ENCODE measurements around the gene SLC13A5.

SLC13A5 gene

GRCh38 chr17:6651919-6652452, 61.2 kb downstream of the SLC13A5 start:
- H2BK5ac ChIP-seq (ENCODE audit: low read depth, low read length, poor library complexity) = peak overlapping the region; percentile 24
- peak overlapping the region; percentile 84 for H3K4ac ChIP-seq (ENCODE audit: low read depth, low read length)
- peak overlapping the region; percentile 93 for H4K8ac ChIP-seq (ENCODE audit: low read depth, low read length)
- peak overlapping the region; percentile 90 for H3K4me2 ChIP-seq (ENCODE audit: low read length)
- H2BK12ac ChIP-seq (ENCODE audit: low read length) = peak overlapping the region; percentile 44
- H3K4me3 ChIP-seq (ENCODE audit: low read depth, low read length) = peak overlapping the region; percentile 72
- peak overlapping the region; percentile 71 for H2BK120ac ChIP-seq (ENCODE audit: insufficient read depth, low read length, poor library complexity)
- H3K36me3 ChIP-seq (ENCODE audit: control insufficient read depth in 1 of 2, insufficient read depth in 2 of 2, low read length in 2 of 2) = peaks cover 0 to 6% of the 10 kb centered on the region in 2 experiments
- no peak overlapping the region for H3K23ac ChIP-seq (ENCODE audit: low read length)
- H3K79me2 ChIP-seq (ENCODE audit: control insufficient read depth, insufficient read depth, low read length, poor library complexity) = peaks cover 2% of the 10 kb centered on the region
- H4K91ac ChIP-seq (ENCODE audit: low read depth, low read length) = peak overlapping the region; percentile 94
- no peak overlapping the region for H3K27ac ChIP-seq (ENCODE audit: low read depth, low read length)
- peak overlapping the region; percentile 82 for H3K18ac ChIP-seq (ENCODE audit: low read length)
- H3K79me1 ChIP-seq (ENCODE audit: low read length) = peaks cover 8% of the 10 kb centered on the region
- no CpG with 5 or more reads among the region's 47 CpGs for WGBS (ENCODE audit: extremely low coverage, insufficient coverage, insufficient read length)
- H2AFZ ChIP-seq (ENCODE audit: insufficient read depth, low read length, poor library complexity) = peak overlapping the region; percentile 94
- DNase-seq = peak in 1 of 2 donors; percentile 23
- H3K4me1 ChIP-seq (ENCODE audit: control insufficient read depth in 1 of 2, insufficient read depth in 2 of 2, low read length in 2 of 2) = peaks cover 12 to 19% of the 10 kb centered on the region in 2 experiments
- peak overlapping the region; percentile 91 for H3K14ac ChIP-seq (ENCODE audit: low read length)
- H3K9me3 ChIP-seq (ENCODE audit: insufficient read depth, low read depth, low read length) = peaks cover 2% of the 10 kb centered on the region
- peak overlapping the region; percentile 5 for H3K9ac ChIP-seq (ENCODE audit: low read length)
- peaks cover 17% of the 10 kb centered on the region for H3K27me3 ChIP-seq (ENCODE audit: insufficient read depth, low read length)
- peak overlapping the region; percentile 90 for H2AK5ac ChIP-seq (ENCODE audit: low read length)
- H4K12ac ChIP-seq (ENCODE audit: low read depth, low read length) = peak overlapping the region; percentile 79

- peaks cover 3 to 7% of the 10 kb centered on the region in 2 experiments for H3K36me3 ChIP-seq (ENCODE audit: control insufficient read depth in 1 of 2, insufficient read depth in 2 of 2, low read length in 2 of 2)
- H3K23ac ChIP-seq (ENCODE audit: low read length) = no peak within 1 kb of the TSS
- peak within 1 kb of the TSS; percentile 94 for H4K91ac ChIP-seq (ENCODE audit: low read depth, low read length)
- peak within 1 kb of the TSS; percentile 82 for H3K4me3 ChIP-seq (ENCODE audit: low read depth, low read length)
- peak within 1 kb of the TSS; percentile 71 for H2BK120ac ChIP-seq (ENCODE audit: insufficient read depth, low read length, poor library complexity)
- H3K18ac ChIP-seq (ENCODE audit: low read length) = peak within 1 kb of the TSS; percentile 82
- peak within 1 kb of the TSS; percentile 44 for H2BK12ac ChIP-seq (ENCODE audit: low read length)
- H3K9ac ChIP-seq (ENCODE audit: low read length) = peak within 1 kb of the TSS; percentile 84
- peaks cover 12 to 19% of the 10 kb centered on the region in 2 experiments for H3K4me1 ChIP-seq (ENCODE audit: control insufficient read depth in 1 of 2, insufficient read depth in 2 of 2, low read length in 2 of 2)
- peak within 1 kb of the TSS; percentile 24 for H2BK5ac ChIP-seq (ENCODE audit: low read depth, low read length, poor library complexity)
- peak within 1 kb of the TSS; percentile 90 for H3K4me2 ChIP-seq (ENCODE audit: low read length)
- peak within 1 kb of the TSS; percentile 90 for H2AK5ac ChIP-seq (ENCODE audit: low read length)
- peak within 1 kb of the TSS; percentile 79 for H4K12ac ChIP-seq (ENCODE audit: low read depth, low read length)
- peaks cover 8% of the 10 kb centered on the region for H3K79me1 ChIP-seq (ENCODE audit: low read length)
- peak within 1 kb of the TSS; percentile 93 for H4K8ac ChIP-seq (ENCODE audit: low read depth, low read length)
- peaks cover 2% of the 10 kb centered on the region for H3K79me2 ChIP-seq (ENCODE audit: control insufficient read depth, insufficient read depth, low read length, poor library complexity)
- peak within 1 kb of the TSS; percentile 91 for H3K14ac ChIP-seq (ENCODE audit: low read length)
- peak within 1 kb of the TSS; percentile 84 for H3K4ac ChIP-seq (ENCODE audit: low read depth, low read length)
- DNase-seq = peak; percentile 98 to 99
- peak within 1 kb of the TSS; percentile 63 for H3K27ac ChIP-seq (ENCODE audit: low read depth, low read length)
- peaks cover 2% of the 10 kb centered on the region for H3K9me3 ChIP-seq (ENCODE audit: insufficient read depth, low read depth, low read length)
- WGBS (ENCODE audit: extremely low coverage, insufficient coverage, insufficient read length) = no CpG with 5 or more reads among the region's 35 CpGs
- H2AFZ ChIP-seq (ENCODE audit: insufficient read depth, low read length, poor library complexity) = peak within 1 kb of the TSS; percentile 94
- H3K27me3 ChIP-seq (ENCODE audit: insufficient read depth, low read length) = peaks cover 17% of the 10 kb centered on the region
Observed at GRCh38 chr17:6651354-6651918, 61.7 kb downstream of the SLC13A5 start, which contains the start of the genes C17orf100 and MED31. Gene C17orf100, plus strand, starts transcription at chr17:6651762. Its CDS starts 152 bp downstream, at chr17:6651914. Gene MED31, minus strand, starts transcription at chr17:6651605. Its CDS starts 77 bp downstream, at chr17:6651528.

DNA sequence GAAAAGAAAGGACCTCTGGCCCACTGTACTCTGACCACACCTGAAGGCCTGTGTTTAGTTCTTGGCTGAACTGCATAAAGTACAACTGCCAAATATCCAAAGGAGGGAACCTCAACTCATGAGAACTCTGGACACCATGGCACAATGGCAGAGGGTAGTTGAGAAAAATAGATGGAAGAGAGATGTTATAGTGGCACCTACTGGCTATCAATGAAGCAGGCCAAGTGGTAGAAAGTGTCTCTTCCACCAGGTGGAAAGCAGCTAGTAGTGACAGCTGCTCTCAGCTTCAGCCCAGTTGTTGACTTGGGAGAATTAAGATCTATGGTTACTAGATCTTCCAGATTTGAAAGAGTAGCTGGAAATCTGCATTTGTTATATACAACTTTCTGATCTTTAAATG, 65.0 kb downstream of the SLC13A5 start:
- H3K4me2 ChIP-seq (ENCODE audit: low read length) = no peak overlapping the region
- DNase-seq = no peak

GRCh38 chr17:6643451-6644125, 69.6 kb downstream of the SLC13A5 start:
- H3K79me1 ChIP-seq (ENCODE audit: low read length) = peaks cover 12% of the 10 kb centered on the region
- H3K9me3 ChIP-seq (ENCODE audit: insufficient read depth, low read depth, low read length) = no peaks in the 10 kb centered on the region
- H3K36me3 ChIP-seq (ENCODE audit: control insufficient read depth in 1 of 2, insufficient read depth in 2 of 2, low read length in 2 of 2) = peaks cover 4 to 12% of the 10 kb centered on the region in 2 experiments
- H3K4ac ChIP-seq (ENCODE audit: low read depth, low read length) = no peak overlapping the region
- peaks cover 9% of the 10 kb centered on the region for H3K79me2 ChIP-seq (ENCODE audit: control insufficient read depth, insufficient read depth, low read length, poor library complexity)
- H3K4me3 ChIP-seq (ENCODE audit: low read depth, low read length) = no peak overlapping the region
- no peak overlapping the region for H3K14ac ChIP-seq (ENCODE audit: low read length)
- H3K27me3 ChIP-seq (ENCODE audit: insufficient read depth, low read length) = no peaks in the 10 kb centered on the region
- no peak overlapping the region for H3K27ac ChIP-seq (ENCODE audit: low read depth, low read length)
- H3K23ac ChIP-seq (ENCODE audit: low read length) = no peak overlapping the region
- WGBS (ENCODE audit: extremely low coverage, insufficient coverage, insufficient read length) = no CpG with 5 or more reads among the region's 5 CpGs
- H2BK5ac ChIP-seq (ENCODE audit: low read depth, low read length, poor library complexity) = no peak overlapping the region
- H4K91ac ChIP-seq (ENCODE audit: low read depth, low read length) = no peak overlapping the region
- H3K4me2 ChIP-seq (ENCODE audit: low read length) = no peak overlapping the region
- H3K18ac ChIP-seq (ENCODE audit: low read length) = no peak overlapping the region
- H3K4me1 ChIP-seq (ENCODE audit: control insufficient read depth in 1 of 2, insufficient read depth in 2 of 2, low read length in 2 of 2) = peaks cover 9 to 10% of the 10 kb centered on the region in 2 experiments
- no peak overlapping the region for H4K12ac ChIP-seq (ENCODE audit: low read depth, low read length)
- no peak overlapping the region for H4K8ac ChIP-seq (ENCODE audit: low read depth, low read length)
- no peak overlapping the region for H2BK120ac ChIP-seq (ENCODE audit: insufficient read depth, low read length, poor library complexity)
- DNase-seq = no peak
- H3K9ac ChIP-seq (ENCODE audit: low read length) = no peak overlapping the region
- no peak overlapping the region for H2BK12ac ChIP-seq (ENCODE audit: low read length)
- H2AFZ ChIP-seq (ENCODE audit: insufficient read depth, low read length, poor library complexity) = no peak overlapping the region
- H2AK5ac ChIP-seq (ENCODE audit: low read length) = no peak overlapping the region

More for the DNA sequence above, 65.0 kb downstream of the SLC13A5 start:
- no peak overlapping the region for H4K91ac ChIP-seq (ENCODE audit: low read depth, low read length)
- no peak overlapping the region for H3K27ac ChIP-seq (ENCODE audit: low read depth, low read length)
- no peak overlapping the region for H3K4ac ChIP-seq (ENCODE audit: low read depth, low read length)
- peaks cover 7 to 8% of the 10 kb centered on the region in 2 experiments for H3K4me1 ChIP-seq (ENCODE audit: control insufficient read depth in 1 of 2, insufficient read depth in 2 of 2, low read length in 2 of 2)
- no peaks in the 10 kb centered on the region for H3K9me3 ChIP-seq (ENCODE audit: insufficient read depth, low read depth, low read length)
- H2AK5ac ChIP-seq (ENCODE audit: low read length) = no peak overlapping the region
- no peak overlapping the region for H2BK120ac ChIP-seq (ENCODE audit: insufficient read depth, low read length, poor library complexity)
- no peak overlapping the region for H4K8ac ChIP-seq (ENCODE audit: low read depth, low read length)
- peaks cover 2% of the 10 kb centered on the region for H3K79me2 ChIP-seq (ENCODE audit: control insufficient read depth, insufficient read depth, low read length, poor library complexity)
- peaks cover 3 to 13% of the 10 kb centered on the region in 2 experiments for H3K36me3 ChIP-seq (ENCODE audit: control insufficient read depth in 1 of 2, insufficient read depth in 2 of 2, low read length in 2 of 2)
- H3K27me3 ChIP-seq (ENCODE audit: insufficient read depth, low read length) = no peaks in the 10 kb centered on the region
- peaks cover 8% of the 10 kb centered on the region for H3K79me1 ChIP-seq (ENCODE audit: low read length)
- no peak overlapping the region for H3K9ac ChIP-seq (ENCODE audit: low read length)
- H4K12ac ChIP-seq (ENCODE audit: low read depth, low read length) = no peak overlapping the region
- no peak overlapping the region for H2BK12ac ChIP-seq (ENCODE audit: low read length)
- H3K23ac ChIP-seq (ENCODE audit: low read length) = no peak overlapping the region
- no peak overlapping the region for H3K4me3 ChIP-seq (ENCODE audit: low read depth, low read length)
- no peak overlapping the region for H3K18ac ChIP-seq (ENCODE audit: low read length)
- H2BK5ac ChIP-seq (ENCODE audit: low read depth, low read length, poor library complexity) = no peak overlapping the region
- no peak overlapping the region for H2AFZ ChIP-seq (ENCODE audit: insufficient read depth, low read length, poor library complexity)
- no peak overlapping the region for H3K14ac ChIP-seq (ENCODE audit: low read length)

Measured in trophoblast cell (in vitro differentiated cells and primary cell).